Measurements from ENCODE around the gene ESR1. TPM values are rescaled to one million over a fixed set of nuclear protein-coding genes. Genes with fewer than 3 reads are reported as not detected.

ESR1 gene
- total RNA-seq (2014; rRNA removed; shearing (Covaris generic)): 0.26 and 1.7 TPM in 2 replicates
- 0.35 and 0.39 TPM in 2 replicates for polyA plus RNA-seq (2015; cell fraction: cytosol; rRNA removed)
- polyA plus RNA-seq (2015; cell fraction: nucleus; rRNA removed): 0.26 and 0.35 TPM in 2 replicates

DNA sequence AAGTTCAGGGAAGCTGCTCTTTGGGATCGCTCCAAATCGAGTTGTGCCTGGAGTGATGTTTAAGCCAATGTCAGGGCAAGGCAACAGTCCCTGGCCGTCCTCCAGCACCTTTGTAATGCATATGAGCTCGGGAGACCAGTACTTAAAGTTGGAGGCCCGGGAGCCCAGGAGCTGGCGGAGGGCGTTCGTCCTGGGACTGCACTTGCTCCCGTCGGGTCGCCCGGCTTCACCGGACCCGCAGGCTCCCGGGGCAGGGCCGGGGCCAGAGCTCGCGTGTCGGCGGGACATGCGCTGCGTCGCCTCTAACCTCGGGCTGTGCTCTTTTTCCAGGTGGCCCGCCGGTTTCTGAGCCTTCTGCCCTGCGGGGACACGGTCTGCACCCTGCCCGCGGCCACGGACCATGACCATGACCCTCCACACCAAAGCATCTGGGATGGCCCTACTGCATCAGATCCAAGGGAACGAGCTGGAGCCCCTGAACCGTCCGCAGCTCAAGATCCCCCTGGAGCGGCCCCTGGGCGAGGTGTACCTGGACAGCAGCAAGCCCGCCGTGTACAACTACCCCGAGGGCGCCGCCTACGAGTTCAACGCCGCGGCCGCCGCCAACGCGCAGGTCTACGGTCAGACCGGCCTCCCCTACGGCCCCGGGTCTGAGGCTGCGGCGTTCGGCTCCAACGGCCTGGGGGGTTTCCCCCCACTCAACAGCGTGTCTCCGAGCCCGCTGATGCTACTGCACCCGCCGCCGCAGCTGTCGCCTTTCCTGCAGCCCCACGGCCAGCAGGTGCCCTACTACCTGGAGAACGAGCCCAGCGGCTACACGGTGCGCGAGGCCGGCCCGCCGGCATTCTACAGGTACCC lies at the start of gene ESR1:
ESR1 (plus strand) TSS at position 170 of the 858 bp plus-strand sequence; CDS start at position 401, 231 bp downstream.
- in situ Hi-C loops (cut with HindIII; ENCODE audit: low pct_unique_long_range_greater_than_20kb, low sequenced_read_pairs): no loop called here
- DNase-seq (ENCODE audit: low read depth, low spot score): no peak

- in situ Hi-C loops (cut with HindIII; ENCODE audit: low pct_unique_long_range_greater_than_20kb, low sequenced_read_pairs): no loop called here
- DNase-seq (ENCODE audit: low read depth, low spot score): no peak
These were observed 47.0 kb upstream of the ESR1 start for GRCh38 chr6:151760486-151760885.

DNA sequence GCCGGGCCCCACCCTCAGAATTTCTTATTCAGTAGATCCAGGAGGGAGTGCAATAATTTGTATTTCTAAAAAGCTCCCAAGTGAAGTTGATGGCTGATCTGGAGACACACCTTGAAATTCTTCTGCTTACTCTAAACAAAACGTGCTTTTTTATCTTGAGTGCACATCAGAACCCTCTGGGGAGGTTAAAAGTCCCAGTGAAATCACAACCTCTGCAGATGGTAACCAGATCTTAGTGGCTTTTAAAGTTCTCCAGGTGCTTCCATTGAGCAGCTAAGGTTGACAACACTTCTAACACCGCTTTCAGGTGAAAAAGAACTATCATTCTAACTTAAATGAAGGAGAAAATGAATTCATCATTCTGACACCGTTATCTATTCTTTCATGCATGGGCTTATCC lies 45.6 kb upstream of the ESR1 start:
- in situ Hi-C loops (cut with HindIII; ENCODE audit: low pct_unique_long_range_greater_than_20kb, low sequenced_read_pairs): no loop called here
- DNase-seq (ENCODE audit: low read depth, low spot score): no peak

DNA sequence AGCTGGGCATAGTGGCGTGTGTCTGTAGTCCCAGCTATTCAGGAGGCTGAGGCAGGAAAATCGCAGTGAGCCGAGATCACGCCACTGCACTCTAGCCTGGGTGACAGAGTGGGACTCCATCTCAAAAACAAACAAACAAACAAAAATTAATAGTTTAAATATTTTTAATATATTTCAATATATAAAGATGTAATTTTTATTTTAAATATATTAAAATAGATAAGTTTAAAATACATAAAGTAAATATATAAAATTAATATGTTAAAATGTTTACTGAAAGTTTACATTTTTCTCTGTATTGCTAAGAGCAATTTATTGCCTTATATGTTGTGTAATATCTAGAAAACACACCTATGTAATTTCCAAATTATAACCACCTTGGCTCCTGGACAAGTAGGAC lies 44.7 kb upstream of the ESR1 start:
- in situ Hi-C loops (cut with HindIII; ENCODE audit: low pct_unique_long_range_greater_than_20kb, low sequenced_read_pairs): no loop called here
- DNase-seq (ENCODE audit: low read depth, low spot score): no peak

GRCh38 chr6:151763303-151763702 lies 44.2 kb upstream of the ESR1 start:
- peak; percentile 57 for DNase-seq (ENCODE audit: low read depth, low spot score)
- in situ Hi-C loops (cut with HindIII; ENCODE audit: low pct_unique_long_range_greater_than_20kb, low sequenced_read_pairs): no loop called here

GRCh38 chr6:151763938-151764680 lies 43.4 kb upstream of the ESR1 start:
- in situ Hi-C loops (cut with HindIII; ENCODE audit: low pct_unique_long_range_greater_than_20kb, low sequenced_read_pairs): no loop called here
- DNase-seq (ENCODE audit: low read depth, low spot score): peak; percentile 84

DNA sequence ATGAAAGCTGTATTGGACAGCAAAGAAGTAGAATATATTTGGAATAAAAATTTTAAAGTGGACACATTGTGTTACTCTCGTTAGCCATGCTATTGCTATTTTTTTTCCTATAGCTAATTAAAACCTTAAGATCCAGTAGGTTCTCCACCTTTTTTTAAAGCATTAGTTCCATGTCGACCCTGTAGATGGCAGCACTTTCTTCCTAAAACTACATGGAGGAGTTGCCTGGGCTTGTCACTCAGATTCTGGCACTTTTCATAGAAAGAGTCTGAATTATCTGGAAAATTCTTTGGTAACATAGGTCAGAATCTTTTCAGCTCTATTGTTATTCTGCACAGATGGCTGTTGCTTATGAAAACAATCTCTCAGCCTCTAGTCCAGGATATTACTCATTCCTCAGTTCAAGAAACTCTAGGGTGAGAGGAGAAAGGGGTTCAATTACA lies 42.0 kb upstream of the ESR1 start:
- in situ Hi-C loops (cut with HindIII; ENCODE audit: low pct_unique_long_range_greater_than_20kb, low sequenced_read_pairs): no loop called here
- peak; percentile 80 for DNase-seq (ENCODE audit: low read depth, low spot score)

DNA sequence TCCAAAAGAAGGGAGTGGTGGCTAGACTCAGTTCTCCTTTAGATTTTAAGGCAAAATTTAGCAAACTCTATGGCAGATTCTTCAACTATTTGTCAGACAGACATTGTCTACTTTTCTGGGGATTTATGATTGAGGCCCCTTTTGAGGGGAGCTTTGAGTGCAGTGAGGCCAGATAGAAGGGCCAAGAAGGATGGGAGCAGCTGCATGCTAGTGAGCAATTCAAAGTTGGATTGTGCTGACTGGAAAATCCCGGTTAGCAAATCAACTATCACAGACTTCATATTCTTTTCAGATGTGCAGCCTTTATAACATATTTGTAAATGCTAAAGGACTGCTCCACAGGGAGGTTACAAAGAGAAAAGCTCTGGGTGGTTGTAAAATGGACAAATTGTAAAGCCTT lies 35.0 kb upstream of the ESR1 start:
- DNase-seq (ENCODE audit: low read depth, low spot score): no peak
- in situ Hi-C loops (cut with HindIII; ENCODE audit: low pct_unique_long_range_greater_than_20kb, low sequenced_read_pairs): no loop called here

DNA sequence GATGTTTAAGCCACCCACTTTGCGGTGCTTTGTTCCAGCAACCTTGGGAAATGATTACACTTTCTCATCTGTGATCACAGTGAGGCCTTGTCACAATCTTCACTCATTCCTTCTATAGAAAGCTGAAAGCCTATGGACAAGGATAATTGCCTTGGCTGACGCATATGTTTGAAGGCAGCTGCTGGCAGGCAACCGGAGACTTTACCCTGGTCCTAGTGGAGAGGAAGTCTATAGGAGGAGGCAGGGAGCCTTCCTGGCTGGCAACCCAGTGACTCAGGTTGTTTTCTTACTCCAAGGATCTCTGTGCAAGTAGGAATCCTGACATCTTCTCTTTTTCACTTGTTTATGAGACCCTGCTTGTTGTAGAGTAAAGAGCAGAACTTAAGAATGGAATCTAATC lies 34.1 kb upstream of the ESR1 start:
- in situ Hi-C loops (cut with HindIII; ENCODE audit: low pct_unique_long_range_greater_than_20kb, low sequenced_read_pairs): no loop called here
- no peak for DNase-seq (ENCODE audit: low read depth, low spot score)

- no peak for DNase-seq (ENCODE audit: low read depth, low spot score)
- in situ Hi-C loops (cut with HindIII; ENCODE audit: low pct_unique_long_range_greater_than_20kb, low sequenced_read_pairs): no loop called here
These were observed 24.9 kb upstream of the ESR1 start for GRCh38 chr6:151782560-151782959.

- DNase-seq (ENCODE audit: low read depth, low spot score): no peak
- in situ Hi-C loops (cut with HindIII; ENCODE audit: low pct_unique_long_range_greater_than_20kb, low sequenced_read_pairs): no loop called here
These were observed 23.8 kb upstream of the ESR1 start for GRCh38 chr6:151783692-151784091.

GRCh38 chr6:151784441-151785214 lies 22.9 kb upstream of the ESR1 start:
- in situ Hi-C loops (cut with HindIII; ENCODE audit: low pct_unique_long_range_greater_than_20kb, low sequenced_read_pairs): no loop called here
- no peak for DNase-seq (ENCODE audit: low read depth, low spot score)

DNA sequence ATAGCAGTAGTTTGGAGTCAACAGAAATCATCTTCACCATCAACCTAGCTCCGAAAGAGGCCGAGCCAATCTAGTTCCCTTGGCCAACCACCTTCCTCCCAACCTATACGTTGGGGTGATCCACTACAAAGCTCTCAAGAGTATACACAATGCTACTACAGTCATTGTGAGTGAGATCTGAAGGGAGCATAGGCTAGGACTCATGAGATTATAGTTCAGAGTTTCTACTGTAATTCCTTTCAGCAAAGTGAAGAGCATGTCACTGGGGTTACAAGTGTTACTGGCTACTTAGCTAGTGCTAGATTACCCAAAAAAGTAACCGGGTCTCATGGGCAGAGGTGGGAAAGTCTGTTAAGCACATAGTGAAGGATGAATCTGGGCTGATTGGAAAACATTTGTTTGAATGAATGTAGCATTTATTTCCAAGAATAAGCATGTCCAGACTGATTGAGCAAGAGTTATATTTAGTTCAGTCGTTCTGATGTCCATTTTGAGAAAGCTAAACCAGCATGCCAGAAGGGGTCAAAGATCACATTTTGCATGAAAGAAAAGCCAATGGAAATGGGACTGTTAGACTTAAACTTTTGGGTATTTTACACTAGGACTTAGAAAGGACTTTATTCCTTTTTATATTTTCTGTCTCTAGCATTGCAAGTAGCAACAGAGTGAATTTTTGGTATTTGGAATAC lies 10.5 kb upstream of the ESR1 start:
- in situ Hi-C loops (cut with HindIII; ENCODE audit: low pct_unique_long_range_greater_than_20kb, low sequenced_read_pairs): no loop called here
- no peak for DNase-seq (ENCODE audit: low read depth, low spot score)

- no peak for DNase-seq (ENCODE audit: low read depth, low spot score)
- in situ Hi-C loops (cut with HindIII; ENCODE audit: low pct_unique_long_range_greater_than_20kb, low sequenced_read_pairs): no loop called here
These were observed 3.7 kb upstream of the ESR1 start for GRCh38 chr6:151803743-151804142.

DNA sequence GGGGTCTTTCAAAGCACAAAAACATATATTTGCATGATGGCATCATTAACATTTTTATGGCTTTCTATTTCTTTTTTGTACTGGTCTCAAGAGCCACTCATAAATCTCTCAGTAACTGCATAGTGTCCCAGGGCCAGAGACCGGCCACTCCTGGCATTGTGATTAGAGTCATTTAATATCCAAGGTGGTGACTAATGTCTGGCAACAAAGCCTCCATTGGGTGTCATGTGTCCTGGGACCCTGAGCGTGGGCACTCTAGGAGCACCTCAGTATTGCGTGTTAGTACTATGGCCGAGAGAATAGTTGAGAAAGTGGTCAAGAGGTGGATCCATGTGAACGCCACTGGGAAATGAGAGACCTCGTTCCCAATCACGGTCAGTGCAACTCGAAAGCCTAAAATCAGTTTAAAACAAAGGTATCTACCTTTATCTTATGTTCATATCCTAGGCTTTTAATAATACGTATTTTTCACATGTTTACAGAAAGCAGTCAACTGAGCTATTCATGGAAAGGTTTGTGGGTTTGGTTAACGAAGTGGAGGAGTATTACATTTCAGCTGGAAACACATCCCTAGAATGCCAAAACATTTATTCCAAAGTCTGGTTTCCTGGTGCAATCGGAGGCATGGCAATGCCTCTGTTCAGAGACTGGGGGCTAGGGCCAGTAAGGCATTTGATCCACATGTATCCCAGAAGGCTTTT lies 2.7 kb upstream of the ESR1 start:
- DNase-seq (ENCODE audit: low read depth, low spot score): no peak
- in situ Hi-C loops (cut with HindIII; ENCODE audit: low pct_unique_long_range_greater_than_20kb, low sequenced_read_pairs): no loop called here

DNA sequence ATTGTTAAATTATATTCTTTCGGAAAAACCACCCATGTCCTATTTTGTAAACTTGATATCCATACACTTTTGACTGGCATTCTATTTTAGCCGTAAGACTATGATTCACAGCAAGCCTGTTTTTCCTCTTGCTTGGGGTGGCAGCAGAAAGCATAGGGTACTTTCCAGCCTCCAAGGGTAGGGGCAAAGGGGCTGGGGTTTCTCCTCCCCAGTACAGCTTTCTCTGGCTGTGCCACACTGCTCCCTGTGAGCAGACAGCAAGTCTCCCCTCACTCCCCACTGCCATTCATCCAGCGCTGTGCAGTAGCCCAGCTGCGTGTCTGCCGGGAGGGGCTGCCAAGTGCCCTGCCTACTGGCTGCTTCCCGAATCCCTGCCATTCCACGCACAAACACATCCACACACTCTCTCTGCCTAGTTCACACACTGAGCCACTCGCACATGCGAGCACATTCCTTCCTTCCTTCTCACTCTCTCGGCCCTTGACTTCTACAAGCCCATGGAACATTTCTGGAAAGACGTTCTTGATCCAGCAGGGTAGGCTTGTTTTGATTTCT lies 2.1 kb upstream of the ESR1 start:
- in situ Hi-C loops (cut with HindIII; ENCODE audit: low pct_unique_long_range_greater_than_20kb, low sequenced_read_pairs): no loop called here
- DNase-seq (ENCODE audit: low read depth, low spot score): no peak

All from SK-MEL-5 (cell line).